GM18907 (cell line): ENCODE data around the gene CBFA2T3.

ENCODE experiments used
- ATAC-seq: cut with Tn5 transposase; IDR thresholded peaks from one replicate; pipeline ENCODE4 v1.9.1; 2021; ENCODE audit warnings: mild to moderate bottlenecking, moderate library complexity; ENCODE audit not compliant: unreplicated experiment

The CBFA2T3 gene

GRCh38 chr16:88865310-88865709 lies 111.7 kb downstream of the CBFA2T3 start:
- no peak for ATAC-seq

GRCh38 chr16:88864521-88864920 lies 112.5 kb downstream of the CBFA2T3 start:
- no peak for ATAC-seq

GRCh38 chr16:88864099-88864498 lies 112.9 kb downstream of the CBFA2T3 start:
- no peak for ATAC-seq

GRCh38 chr16:88863426-88863825 lies 113.6 kb downstream of the CBFA2T3 start:
- no peak for ATAC-seq

- ATAC-seq = no peak
These were observed 114.0 kb downstream of the CBFA2T3 start for GRCh38 chr16:88862968-88863367.

- ATAC-seq = no peak
These were observed 115.6 kb downstream of the CBFA2T3 start for GRCh38 chr16:88861359-88861758.

GRCh38 chr16:88859381-88860091 lies 117.5 kb downstream of the CBFA2T3 start:
- ATAC-seq = no peak

- ATAC-seq = peak; percentile 36
These were observed 119.2 kb downstream of the CBFA2T3 start for GRCh38 chr16:88857728-88858339.

- peak; percentile 82 for ATAC-seq
These were observed 119.9 kb downstream of the CBFA2T3 start, which contains the start of the genes GALNS and TRAPPC2L for GRCh38 chr16:88856828-88857727. TSS of gene GALNS (minus strand) at chr16:88856947. CDS start at chr16:88856877, 70 bp downstream. TSS of gene TRAPPC2L (plus strand) at chr16:88857127. CDS start at chr16:88857151, 24 bp downstream.

- no peak for ATAC-seq
These were observed 120.7 kb downstream of the CBFA2T3 start for GRCh38 chr16:88856122-88856827.

GRCh38 chr16:88855736-88856121 lies 121.3 kb downstream of the CBFA2T3 start:
- no peak for ATAC-seq

- ATAC-seq = no peak
These were observed 121.8 kb downstream of the CBFA2T3 start for GRCh38 chr16:88855176-88855575.

GRCh38 chr16:88854306-88855111 lies 122.5 kb downstream of the CBFA2T3 start:
- no peak for ATAC-seq

- no peak for ATAC-seq
These were observed 123.6 kb downstream of the CBFA2T3 start for GRCh38 chr16:88853325-88853941.

- no peak for ATAC-seq
These were observed 125.4 kb downstream of the CBFA2T3 start for GRCh38 chr16:88851616-88852015.

- no peak for ATAC-seq
These were observed 126.3 kb downstream of the CBFA2T3 start for GRCh38 chr16:88850531-88851199.

GRCh38 chr16:88848557-88848956 lies 128.4 kb downstream of the CBFA2T3 start:
- ATAC-seq = no peak

GRCh38 chr16:88847654-88848053 lies 129.4 kb downstream of the CBFA2T3 start:
- ATAC-seq = no peak

GRCh38 chr16:88846088-88846487 lies 130.9 kb downstream of the CBFA2T3 start:
- ATAC-seq = no peak
